PC-3 (cell line): ENCODE data around the gene RMI1. TPM values are rescaled to one million over a fixed set of nuclear protein-coding genes. Genes with fewer than 3 reads are reported as not detected.

ENCODE experiments used
- ATAC-seq: fragments of 200-7000 bp; cut with Tn5 transposase; 2 replicates; pipeline ENCODE4 v1.9.1; 2020; ENCODE audit warnings: mild to moderate bottlenecking, moderate library complexity
- BruUV-seq: library from RNA; stranded (reverse); fragments of 400-500 nt; replicated peaks from 2 replicates; lab custom pipeline; 2021; lab: Mats Ljungman, UMichigan
- CTCF ChIA-PET: fragments of 300-600 bp; sonication (Branson Sonifier 250); formaldehyde crosslinking; loops from one replicate; lab custom pipeline; 2022; ENCODE audit warnings: antibody characterized with exemption; lab: Charles Lee
- POLR2A ChIA-PET: fragments of 300-600 bp; sonication (Branson Sonifier 250); formaldehyde crosslinking; loops from one replicate; lab custom pipeline; 2022; ENCODE audit warnings: antibody characterized with exemption; ENCODE audit not compliant: unreplicated experiment; lab: Charles Lee
- DNase-seq: peaks from one replicate; pipeline ENCODE4 v3.0.0-alpha.2; 2015
- H2AFZ ChIP-seq: fragments of 300-600 bp; sonication (generic); 2 replicates; pipeline ENCODE4 v1.6.0; 2016; ENCODE audit warnings: antibody characterized with exemption, low read length
- H3F3A ChIP-seq: fragments of 300-600 bp; sonication (generic); one replicate; pipeline ENCODE4 v1.6.0; 2017; ENCODE audit warnings: antibody characterized with exemption, low read length, control low read depth, mild to moderate bottlenecking; ENCODE audit not compliant: unreplicated experiment
- H3K27ac ChIP-seq: fragments of 300-600 bp; sonication (generic); 2 replicates; pipeline ENCODE4 v1.5.1; 2016; ENCODE audit warnings: mild to moderate bottlenecking, low read length
- H3K27me3 ChIP-seq: fragments of 300-600 bp; sonication (generic); 2 replicates; pipeline ENCODE4 v1.6.1; 2016; ENCODE audit warnings: low read length, mixed read lengths
- H3K36me3 ChIP-seq: fragments of 300-600 bp; sonication (generic); 2 replicates; pipeline ENCODE4 v1.6.1; 2016; ENCODE audit warnings: low read depth, mixed run types, low read length, mixed read lengths
- H3K4me1 ChIP-seq: fragments of 300-600 bp; sonication (generic); 2 replicates; pipeline ENCODE4 v1.5.1; 2016; ENCODE audit warnings: low read length; ENCODE audit not compliant: insufficient read depth
- H3K4me2 ChIP-seq: fragments of 300-600 bp; sonication (generic); 2 replicates; pipeline ENCODE4 v1.6.0; 2016; ENCODE audit warnings: low read length
- H3K4me3 ChIP-seq: fragments of 300-600 bp; sonication (generic); 2 replicates; pipeline ENCODE4 v1.5.1; 2016; ENCODE audit warnings: mild to moderate bottlenecking, low read length, mixed read lengths
- H3K79me2 ChIP-seq: fragments of 300-600 bp; sonication (generic); 2 replicates; pipeline ENCODE4 v1.6.1; 2017; ENCODE audit warnings: low read length, mixed read lengths
- H3K9ac ChIP-seq: fragments of 300-600 bp; sonication (generic); 2 replicates; pipeline ENCODE4 v1.6.0; 2016; ENCODE audit warnings: mild to moderate bottlenecking, low read length
- H3K9me2 ChIP-seq: fragments of 300-600 bp; sonication (generic); replicated peaks from 2 replicates; pipeline ENCODE4 v1.6.1; 2016; ENCODE audit warnings: mixed run types, low read length, mixed read lengths
- H3K9me3 ChIP-seq: fragments of 300-600 bp; sonication (generic); 2 replicates; pipeline ENCODE4 v1.6.1; 2016; ENCODE audit warnings: low read length, mixed read lengths
- H4K20me1 ChIP-seq: fragments of 300-600 bp; sonication (generic); 2 replicates; pipeline ENCODE4 v1.6.1; 2016; ENCODE audit warnings: low read length, mixed read lengths
- CTCF ChIP-seq: fragments of 300-600 bp; sonication (generic); conservative IDR thresholded peaks from 2 replicates; pipeline ENCODE4 v1.5.1; 2017; ENCODE audit warnings: antibody characterized with exemption, low read depth, mild to moderate bottlenecking, low read length
- EZH2 ChIP-seq: fragments of 300-600 bp; sonication (generic); IDR thresholded peaks from one replicate; pipeline ENCODE4 v1.6.1; 2017; ENCODE audit warnings: antibody characterized with exemption, mild to moderate bottlenecking, low read length; ENCODE audit not compliant: unreplicated experiment
- EZH2phosphoT487 ChIP-seq: fragments of 300-600 bp; sonication (generic); IDR thresholded peaks from 2 replicates; pipeline ENCODE4 v1.6.1; 2018; ENCODE audit warnings: mild to moderate bottlenecking, antibody characterized with exemption, low read length, borderline replicate concordance
- intact Hi-C: fragments of 100-400 bp; cut with micrococcal nuclease; formaldehyde crosslinking; loops from 2 replicates; pipeline ENCODE4 v1.9.0; 2023
- total RNA-seq: library from RNA; depleted of rRNA; stranded (reverse); fragments of >200 nt; gene quantifications from 2 replicates; pipeline ENCODE4 v1.2.3, GENCODE V29; 2014

RMI1 gene
- total RNA-seq, 1 experiment from 2014 or later, result 5.0 TPM

GRCh38 chr9:83971485-83971884, 9.1 kb upstream of the RMI1 start:
- no peak for DNase-seq
- no peak overlapping the region for H3K27ac ChIP-seq

GRCh38 chr9:83972286-83972685, 8.3 kb upstream of the RMI1 start:
- DNase-seq (no peak), ATAC-seq (no peak)
- Histone ChIP-seq H3K27ac (no peak overlapping the region), H3K9me2 (no peaks in the 10 kb centered on the region), H3K36me3 (peaks cover 93% of the 10 kb centered on the region), H3K79me2 (peaks cover 48% of the 10 kb centered on the region), H3F3A (peaks cover 6% of the 10 kb centered on the region), H3K9ac (no peak overlapping the region), H4K20me1 (peaks cover 76% of the 10 kb centered on the region), H3K27me3 (no peaks in the 10 kb centered on the region), H3K4me3 (no peak overlapping the region), H2AFZ (no peak overlapping the region), H3K9me3 (no peaks in the 10 kb centered on the region), H3K4me2 (no peak overlapping the region), H3K4me1 (peaks cover 4% of the 10 kb centered on the region; the same call in 1 of the 2 replicates)
- intact Hi-C loops, result no loop called here
- TF ChIP-seq EZH2 (no peak), CTCF (no peak), EZH2phosphoT487 (no peak)
- CTCF ChIA-PET, result no interaction called here
- no TSS peak for BruUV-seq
- POLR2A ChIA-PET, result no interaction called here

More at GRCh38 chr9:83971485-83971884, 9.1 kb upstream of the RMI1 start:
- Histone ChIP-seq H3K27me3 (no peaks in the 10 kb centered on the region), H2AFZ (no peak overlapping the region), H3F3A (peaks cover 14% of the 10 kb centered on the region), H3K4me2 (no peak overlapping the region), H3K36me3 (peaks cover 85% of the 10 kb centered on the region), H4K20me1 (peaks cover 73% of the 10 kb centered on the region), H3K4me3 (no peak overlapping the region), H3K9ac (no peak overlapping the region), H3K4me1 (no peaks in the 10 kb centered on the region), H3K9me2 (no peaks in the 10 kb centered on the region), H3K79me2 (peaks cover 40% of the 10 kb centered on the region), H3K9me3 (no peaks in the 10 kb centered on the region)
- no TSS peak for BruUV-seq
- ChIA-PET CTCF (no interaction called here), POLR2A (no interaction called here)
- TF ChIP-seq EZH2, result no peak
- TF ChIP-seq CTCF, result no peak
- TF ChIP-seq EZH2phosphoT487, result no peak
- intact Hi-C loops, result no loop called here
- ATAC-seq, result no peak

GRCh38 chr9:83975300-83975699, 5.3 kb upstream of the RMI1 start:
- Histone ChIP-seq H3K79me2 (peaks cover 78% of the 10 kb centered on the region), H3K9ac (no peak overlapping the region), H3K27me3 (no peaks in the 10 kb centered on the region), H3K36me3 (peaks cover 88% of the 10 kb centered on the region), H4K20me1 (peaks cover 82% of the 10 kb centered on the region), H3K9me3 (no peaks in the 10 kb centered on the region), H3F3A (no peaks in the 10 kb centered on the region), H3K4me1 (peaks cover 11% of the 10 kb centered on the region; the same call in 1 of the 2 replicates), H2AFZ (no peak overlapping the region), H3K27ac (no peak overlapping the region), H3K9me2 (no peaks in the 10 kb centered on the region), H3K4me2 (no peak overlapping the region), H3K4me3 (no peak overlapping the region)
- intact Hi-C loops, result no loop called here
- POLR2A ChIA-PET, result no interaction called here
- CTCF ChIA-PET, result no interaction called here
- no TSS peak for BruUV-seq
- TF ChIP-seq EZH2phosphoT487 (no peak), CTCF (no peak), EZH2 (no peak)
- DNase-seq (no peak), ATAC-seq (no peak)
